Breast epithelium (tissue), 3 donors: ENCODE data around the gene CHTF18.

Experiments used
- CTCF ChIP-seq, 3 donors: fragments of 450-650 bp; IDR thresholded peaks; one replicate each; pipeline ENCODE4 v1.5.1; 2016 to 2017; ENCODE audit warnings: antibody characterized with exemption in 3 of 3, mild to moderate bottlenecking in 3 of 3, moderate library complexity in 3 of 3
- POLR2A ChIP-seq: fragments of 450-650 bp; IDR thresholded peaks from one replicate; pipeline ENCODE4 v1.6.1; 2016; ENCODE audit warnings: antibody characterized with exemption, mild to moderate bottlenecking, moderate library complexity
- POLR2AphosphoS5 ChIP-seq, 3 donors: sonication (generic); formaldehyde crosslinking; IDR thresholded peaks; one replicate each; pipeline ENCODE4 v1.6.1; 2017; ENCODE audit warnings: antibody characterized with exemption in 3 of 3

GRCh38 chr16:754656-755055 is 33.8 kb upstream of the CHTF18 start:
- no peak for TF ChIP-seq POLR2A
- no peak for TF ChIP-seq CTCF (IDR thresholded peaks at IDR 0.05)
- TF ChIP-seq POLR2AphosphoS5 (IDR thresholded peaks at IDR 0.05) = no peak
